Smooth muscle cell (in vitro differentiated cells): ENCODE measurements around the gene FNDC3B. TPM values are rescaled to one million over a fixed set of nuclear protein-coding genes. Genes with fewer than 3 reads are reported as not detected.

Experiments used
- DNase-seq: peaks from one replicate; lab custom pipeline; 2025; ENCODE audit not compliant: unreplicated experiment; lab: John Stamatoyannopoulos, UW
- H2AFZ ChIP-seq: fragments of 200-600 bp; sonication (generic); 2 replicates; pipeline ENCODE4 v1.6.0; 2016; ENCODE audit warnings: antibody characterized with exemption, low read depth, mild to moderate bottlenecking
- H3F3A ChIP-seq: fragments of 200-600 bp; sonication (generic); 2 replicates; pipeline ENCODE4 v1.6.0; 2017; ENCODE audit warnings: antibody characterized with exemption, low read depth
- H3K27ac ChIP-seq: fragments of 200-600 bp; sonication (generic); 2 replicates; pipeline ENCODE4 v1.5.1; 2016; ENCODE audit warnings: low read depth, mild to moderate bottlenecking
- H3K27me3 ChIP-seq: fragments of 200-600 bp; sonication (generic); 2 replicates; pipeline ENCODE4 v1.6.1; 2016; ENCODE audit warnings: low read depth, mild to moderate bottlenecking
- H3K36me3 ChIP-seq: fragments of 200-600 bp; sonication (generic); 2 replicates; pipeline ENCODE4 v1.5.1; 2016; ENCODE audit warnings: low read depth
- H3K4me1 ChIP-seq: fragments of 200-600 bp; sonication (generic); 2 replicates; pipeline ENCODE4 v1.5.1; 2016; ENCODE audit warnings: low read depth
- H3K4me2 ChIP-seq: fragments of 200-600 bp; sonication (generic); 2 replicates; pipeline ENCODE4 v1.6.0; 2016; ENCODE audit warnings: mild to moderate bottlenecking
- H3K4me3 ChIP-seq: fragments of 200-600 bp; sonication (generic); 2 replicates; pipeline ENCODE4 v1.5.1; 2016; ENCODE audit warnings: mild to moderate bottlenecking
- H3K79me2 ChIP-seq: fragments of 200-600 bp; sonication (generic); 2 replicates; pipeline ENCODE4 v1.6.0; 2016; ENCODE audit warnings: low read depth, mild to moderate bottlenecking
- H3K9ac ChIP-seq: fragments of 200-600 bp; sonication (generic); 2 replicates; pipeline ENCODE4 v1.6.0; 2016; ENCODE audit warnings: low read depth
- H3K9me3 ChIP-seq: fragments of 200-600 bp; sonication (generic); replicated peaks from 2 replicates; pipeline ENCODE4 v1.5.1; 2016; ENCODE audit warnings: low read depth
- H4K20me1 ChIP-seq: fragments of 200-600 bp; sonication (generic); 2 replicates; pipeline ENCODE4 v1.6.0; 2016; ENCODE audit warnings: low read depth
- CTCF ChIP-seq: fragments of 200-600 bp; sonication (generic); IDR thresholded peaks from 2 replicates; pipeline ENCODE4 v1.5.1; 2017; ENCODE audit warnings: borderline replicate concordance, mild to moderate bottlenecking, antibody characterized with exemption; ENCODE audit not compliant: insufficient read depth, poor library complexity, severe bottlenecking
- WGBS: methylation state at CpG from one replicate; pipeline ENCODE4 v1.1.7; 2016; ENCODE audit warnings: low lambda C conversion rate; 5-methylcytosine and 5-hydroxymethylcytosine counted together
- polyA plus RNA-seq: library from polyadenylated mRNA; unstranded; fragments of >200 nt; fragmentation: Nextera tagmentation; extraction: Ambion mirVana; gene quantifications from 2 replicates; pipeline ENCODE4 v1.2.1, GENCODE V29; 2016
- total RNA-seq: library from RNA; depleted of rRNA; stranded (reverse); fragments of >200 nt; gene quantifications from 2 replicates; pipeline ENCODE4 v1.2.3, GENCODE V29; 2014

Gene FNDC3B
- total and polyA plus RNA-seq, 2 experiments from 2014 or later = 149 to 294 TPM

DNA sequence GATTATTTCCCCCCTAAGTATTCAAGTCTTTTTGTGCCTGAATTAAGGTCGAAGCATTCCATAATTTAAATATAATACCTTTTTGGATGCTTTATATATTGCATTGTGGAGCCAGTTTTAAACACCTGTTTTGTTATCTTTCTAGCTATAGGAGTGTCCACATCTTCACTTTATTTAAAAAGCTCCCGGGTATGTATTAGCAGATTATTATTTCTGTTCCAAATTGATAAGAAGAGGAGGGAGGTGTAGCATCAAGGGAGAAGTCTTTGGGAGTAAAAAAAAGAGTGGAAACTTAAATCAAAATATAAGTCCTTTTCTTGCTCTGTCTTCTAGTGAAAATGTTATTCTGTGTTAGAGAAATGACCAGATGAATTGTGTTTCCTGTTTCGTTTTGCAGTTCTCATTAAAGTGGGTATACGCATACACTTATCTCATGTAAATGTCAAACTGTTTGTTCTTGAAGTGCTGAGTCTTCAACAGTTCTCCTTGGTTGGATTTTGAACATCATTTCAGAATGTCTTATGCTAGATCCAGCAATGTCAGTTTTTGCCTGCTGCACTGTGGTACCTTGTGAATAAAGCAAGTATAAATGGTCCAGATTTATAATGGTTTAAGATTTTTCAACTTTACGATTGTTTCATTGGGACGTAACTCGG is 105.8 kb downstream of the FNDC3B start:
- H2AFZ ChIP-seq = no peak overlapping the region
- H3K27me3 ChIP-seq = no peaks in the 10 kb centered on the region
- H3K4me2 ChIP-seq = peak overlapping the region; percentile 11
- H3K9ac ChIP-seq = no peak overlapping the region
- peaks cover 48% of the 10 kb centered on the region for H3K4me1 ChIP-seq
- WGBS = 78% methylated on average over 7 of the region's 7 CpGs
- H4K20me1 ChIP-seq = peaks cover 88% of the 10 kb centered on the region
- H3K4me3 ChIP-seq = no peak overlapping the region
- TF ChIP-seq CTCF = no peak
- H3K36me3 ChIP-seq = no peaks in the 10 kb centered on the region
- peak overlapping the region; percentile 74 for H3K27ac ChIP-seq
- no peak for DNase-seq
- no peaks in the 10 kb centered on the region for H3K9me3 ChIP-seq
- peaks cover 92% of the 10 kb centered on the region for H3K79me2 ChIP-seq
- H3F3A ChIP-seq = peaks cover 70% of the 10 kb centered on the region

- Histone ChIP-seq H3K36me3 (no peaks in the 10 kb centered on the region), H3K4me3 (no peak overlapping the region), H3K27ac (peak overlapping the region; percentile 74), H3K9me3 (no peaks in the 10 kb centered on the region), H4K20me1 (peaks cover 87% of the 10 kb centered on the region), H3K4me2 (peak overlapping the region; percentile 6), H3K9ac (no peak overlapping the region), H3K79me2 (peaks cover 95% of the 10 kb centered on the region), H2AFZ (no peak overlapping the region), H3K27me3 (no peaks in the 10 kb centered on the region), H3F3A (peaks cover 70% of the 10 kb centered on the region), H3K4me1 (peaks cover 46% of the 10 kb centered on the region)
- DNase-seq = no peak
- TF ChIP-seq CTCF = no peak
- 53% methylated on average over 3 of the region's 3 CpGs for WGBS
These were observed 107.0 kb downstream of the FNDC3B start for GRCh38 chr3:172146349-172146748.

DNA sequence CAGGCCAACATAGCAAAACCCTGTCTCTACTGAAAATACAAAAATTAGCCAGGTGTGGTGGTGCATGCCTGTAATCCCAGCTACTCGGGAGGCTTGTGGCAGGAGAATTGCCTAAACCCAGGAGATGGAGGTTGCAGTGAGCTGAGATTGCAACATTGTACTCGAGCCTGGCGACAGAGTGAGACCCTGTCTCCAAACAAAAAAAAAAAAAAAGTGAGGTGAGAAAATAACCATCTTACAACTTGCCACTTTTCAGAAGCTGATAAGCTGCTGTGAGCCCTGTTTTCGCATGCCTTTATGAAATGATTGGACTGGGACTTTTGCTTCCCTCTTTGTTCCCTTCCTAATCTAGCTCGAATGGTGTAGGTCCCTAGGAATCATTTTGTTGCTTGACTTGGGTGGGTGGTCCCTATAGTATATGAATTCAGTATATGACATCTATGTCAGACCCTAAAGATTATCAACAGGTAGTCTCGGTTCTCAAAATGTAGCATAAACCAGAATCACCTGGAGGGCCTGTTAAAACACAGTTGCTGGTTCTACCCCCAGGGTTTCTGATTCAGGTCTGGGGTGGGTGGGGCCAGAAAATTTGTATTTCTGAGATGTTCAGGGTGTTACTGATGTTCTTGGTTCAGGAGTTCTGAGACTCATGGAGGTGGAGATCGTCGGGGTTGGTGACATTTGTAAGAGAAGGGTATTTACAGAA is 107.9 kb downstream of the FNDC3B start:
- H3K27ac ChIP-seq = peak overlapping the region; percentile 74
- DNase-seq = no peak
- no peak overlapping the region for H3K4me3 ChIP-seq
- no peaks in the 10 kb centered on the region for H3K9me3 ChIP-seq
- peaks cover 83% of the 10 kb centered on the region for H4K20me1 ChIP-seq
- TF ChIP-seq CTCF = no peak
- no peak overlapping the region for H3K9ac ChIP-seq
- H3K4me1 ChIP-seq = peaks cover 46% of the 10 kb centered on the region
- peaks cover 97% of the 10 kb centered on the region for H3K79me2 ChIP-seq
- H3K27me3 ChIP-seq = no peaks in the 10 kb centered on the region
- H3K4me2 ChIP-seq = no peak overlapping the region
- no peaks in the 10 kb centered on the region for H3K36me3 ChIP-seq
- WGBS = 87% methylated on average over 8 of the region's 8 CpGs
- peaks cover 72% of the 10 kb centered on the region for H3F3A ChIP-seq
- H2AFZ ChIP-seq = no peak overlapping the region
